Keratinocyte (primary cell): ENCODE results near the gene DSE. TPM values are rescaled to one million over a fixed set of nuclear protein-coding genes. Genes with fewer than 3 reads are reported as not detected.

Experiments
- DNase-seq: peaks from one replicate; pipeline ENCODE4 v3.0.0-alpha.2; 2011; ENCODE audit warnings: low read depth, missing footprints, low spot score
- FAIRE-seq: peaks from 2 replicates; lab custom pipeline; 2011; peaks lifted over from hg19 to GRCh38; lab: Jason Lieb, UNC
- H2AFZ ChIP-seq: 2 replicates; pipeline ENCODE4 v1.6.0; 2012; ENCODE audit warnings: low read length, control low read depth, inconsistent platforms; ENCODE audit not compliant: control insufficient read depth
- H3K27ac ChIP-seq: 2 replicates; pipeline ENCODE4 v1.5.1; 2011; ENCODE audit warnings: low read length; ENCODE audit not compliant: control insufficient read depth, insufficient read depth
- H3K27me3 ChIP-seq: 3 replicates; pipeline ENCODE4 v1.6.0; 2011; ENCODE audit warnings: low read length; ENCODE audit not compliant: control insufficient read depth, insufficient read depth; ENCODE audit errors: extremely low read depth
- H3K36me3 ChIP-seq, 2 experiments: 2 replicates in 1 of 2; 3 replicates in 1 of 2; pipeline ENCODE4 v1.5.1; 2011; ENCODE audit warnings: low read length in 2 of 2, mild to moderate bottlenecking in 1 of 2; ENCODE audit not compliant: control insufficient read depth in 2 of 2, insufficient read depth in 2 of 2; ENCODE audit errors: extremely low read depth in 1 of 2
- H3K4me1 ChIP-seq: 3 replicates; pipeline ENCODE4 v1.5.1; 2011; ENCODE audit warnings: low read length; ENCODE audit not compliant: control insufficient read depth, insufficient read depth; ENCODE audit errors: extremely low read depth
- H3K4me2 ChIP-seq: 3 replicates; pipeline ENCODE4 v1.6.0; 2011; ENCODE audit warnings: low read depth, low read length; ENCODE audit not compliant: control insufficient read depth, insufficient read depth; ENCODE audit errors: extremely low read depth
- H3K4me3 ChIP-seq, 3 experiments: fragments of 200-600 bp in 1 of 3; sonication (generic) in 1 of 3; 2 replicates in 2 of 3; 3 replicates in 1 of 3; pipeline ENCODE4 v1.5.1; 2011 to 2016; ENCODE audit warnings: low read length in 3 of 3, mild to moderate bottlenecking in 3 of 3, control low read depth in 2 of 3, inconsistent platforms in 1 of 3, low read depth in 1 of 3, mixed read lengths in 1 of 3, mixed run types in 1 of 3, moderate library complexity in 1 of 3; ENCODE audit not compliant: control insufficient read depth in 2 of 3, insufficient read depth in 2 of 3; ENCODE audit errors: extremely low read depth in 1 of 3
- H3K79me2 ChIP-seq: 2 replicates; pipeline ENCODE4 v1.6.0; 2012; ENCODE audit warnings: low read length; ENCODE audit not compliant: control insufficient read depth, insufficient read depth
- H3K9ac ChIP-seq: 3 replicates; pipeline ENCODE4 v1.6.0; 2011; ENCODE audit warnings: low read length; ENCODE audit not compliant: control insufficient read depth, insufficient read depth; ENCODE audit errors: extremely low read depth
- H3K9me1 ChIP-seq: 3 replicates; pipeline ENCODE4 v1.6.0; 2011; ENCODE audit warnings: low read length; ENCODE audit not compliant: control insufficient read depth, insufficient read depth; ENCODE audit errors: extremely low read depth
- H3K9me3 ChIP-seq: 2 replicates; pipeline ENCODE4 v1.5.1; 2012; ENCODE audit warnings: low read depth, low read length; ENCODE audit not compliant: control insufficient read depth
- H4K20me1 ChIP-seq: 3 replicates; pipeline ENCODE4 v1.6.0; 2011; ENCODE audit warnings: low read length; ENCODE audit not compliant: control insufficient read depth, insufficient read depth; ENCODE audit errors: extremely low read depth
- CTCF ChIP-seq, 3 experiments: IDR thresholded peaks in 1 of 3; conservative IDR thresholded peaks in 1 of 3; optimal IDR thresholded peaks in 1 of 3; 2 replicates in 2 of 3; 3 replicates in 1 of 3; pipeline versions ENCODE3 to v1.5.1; 2011; ENCODE audit warnings: low read length in 3 of 3, mild to moderate bottlenecking in 3 of 3, moderate library complexity in 2 of 3, control low read depth in 1 of 3, inconsistent platforms in 1 of 3; ENCODE audit not compliant: insufficient read depth in 2 of 3; ENCODE audit errors: extremely low read depth in 1 of 3
- EZH2 ChIP-seq: IDR thresholded peaks from one replicate; pipeline ENCODE4 v1.6.1; 2012; ENCODE audit warnings: inconsistent platforms, mild to moderate bottlenecking, low read length, moderate library complexity
- dilution Hi-C: fragments of 300-500 bp; cut with MboI; formaldehyde crosslinking; loops from one replicate; pipeline ENCODE4 v1.7.0; 2020; ENCODE audit warnings: low sequenced_read_pairs; ENCODE audit not compliant: extremely low pct_ligation_motif_present
- polyA plus RNA-seq, 5 experiments: library from polyadenylated mRNA; depleted of rRNA in 3 of 5; stranded (reverse) in 3 of 5; stranded (forward) in 1 of 5; unstranded in 1 of 5; fragments of >200 nt; gene quantifications; 1 replicate in 1 of 5; 2 replicates in 3 of 5; 3 replicates in 1 of 5; pipeline versions ENCODE4 v1.2.1 to v1.2.3, GENCODE V29; 2011 to 2012; ENCODE audit warnings: missing spikeins in 2 of 5, low read depth in 1 of 5, low replicate concordance in 1 of 5

Gene DSE
- polyA plus RNA-seq, 1 donor (not counting 4 experiments of a cell fraction or from before 2014, with no cell fraction given), result 99.7 TPM

DNA sequence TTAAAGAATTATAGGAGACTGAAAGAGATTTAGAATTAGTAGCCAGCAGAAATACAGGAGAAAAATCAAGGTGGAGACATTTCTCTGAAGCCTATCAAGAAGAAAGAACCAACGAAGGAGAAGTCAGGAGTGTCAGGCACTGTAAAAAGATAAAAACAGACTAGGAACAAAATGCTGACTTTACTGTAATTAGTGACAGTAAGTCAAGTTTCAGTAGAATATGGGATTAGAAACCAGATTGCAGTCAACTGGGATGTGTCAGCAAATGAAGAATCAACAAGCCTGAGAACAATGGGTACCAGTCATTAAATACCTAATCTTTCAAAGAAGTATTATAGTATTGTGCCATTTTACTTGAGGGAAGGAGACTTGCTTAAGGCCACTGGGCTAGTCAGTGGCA, 112.0 kb downstream of the DSE start:
- Histone ChIP-seq H3K4me2 (no peak overlapping the region), H3K79me2 (no peaks in the 10 kb centered on the region), H3K4me3 (no peak overlapping the region), H3K9ac (no peak overlapping the region), H3K9me1 (no peaks in the 10 kb centered on the region), H3K9me3 (no peaks in the 10 kb centered on the region), H3K4me1 (no peaks in the 10 kb centered on the region), H3K36me3 (no peaks in the 10 kb centered on the region), H3K27ac (no peak overlapping the region), H3K27me3 (peaks cover 4% of the 10 kb centered on the region), H2AFZ (no peak overlapping the region), H4K20me1 (no peaks in the 10 kb centered on the region)
- DNase-seq, result no peak
- dilution Hi-C loops, result no loop called here
- TF ChIP-seq CTCF (optimal IDR thresholded peaks at IDR 0.05 in 1 of 3, IDR thresholded peaks at IDR 0.05 in 1 of 3, conservative IDR thresholded peaks at IDR 0.05 in 1 of 3; ENCODE audit: extremely low read depth in 1 of 3, insufficient read depth in 2 of 3, low read length in 3 of 3), result no peak
- no peak for TF ChIP-seq EZH2
- FAIRE-seq, result no peak

DNA sequence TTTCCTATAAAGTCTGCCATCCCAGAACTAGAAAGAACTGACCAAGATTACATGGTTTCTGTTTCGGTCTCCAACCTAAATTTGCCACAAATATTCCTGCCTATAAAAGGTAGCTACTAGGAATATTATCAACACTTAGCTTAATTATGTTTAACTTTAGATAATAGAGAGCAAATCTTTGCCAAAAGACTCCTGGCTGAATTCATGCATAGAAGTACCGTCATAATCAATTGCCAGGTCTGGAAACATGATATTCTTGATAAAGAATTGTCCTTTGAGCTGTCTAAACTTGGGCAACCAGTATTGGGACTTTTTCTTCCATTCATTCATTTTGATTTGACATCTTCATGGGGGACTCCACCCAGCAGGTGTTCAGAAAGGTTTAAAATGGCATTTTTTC, 112.9 kb downstream of the DSE start:
- Histone ChIP-seq H3K27ac (no peak overlapping the region), H3K9me1 (no peaks in the 10 kb centered on the region), H3K79me2 (no peaks in the 10 kb centered on the region), H3K9me3 (no peaks in the 10 kb centered on the region), H3K4me1 (no peaks in the 10 kb centered on the region), H3K4me3 (no peak overlapping the region), H3K27me3 (peaks cover 4% of the 10 kb centered on the region), H3K36me3 (no peaks in the 10 kb centered on the region), H3K4me2 (no peak overlapping the region), H2AFZ (no peak overlapping the region), H3K9ac (no peak overlapping the region), H4K20me1 (no peaks in the 10 kb centered on the region)
- no peak for FAIRE-seq
- DNase-seq, result no peak
- dilution Hi-C loops, result no loop called here
- TF ChIP-seq EZH2 (no peak), CTCF (optimal IDR thresholded peaks at IDR 0.05 in 1 of 3, IDR thresholded peaks at IDR 0.05 in 1 of 3, conservative IDR thresholded peaks at IDR 0.05 in 1 of 3; ENCODE audit: extremely low read depth in 1 of 3, insufficient read depth in 2 of 3, low read length in 3 of 3) (no peak)
